HG02973 (cell line): ENCODE measurements around the gene FIGNL1.

ENCODE experiments used
- ATAC-seq: cut with Tn5 transposase; IDR thresholded peaks from one replicate; pipeline ENCODE4 v1.9.1; 2021; ENCODE audit warnings: moderate library complexity; ENCODE audit not compliant: unreplicated experiment

FIGNL1 gene

DNA sequence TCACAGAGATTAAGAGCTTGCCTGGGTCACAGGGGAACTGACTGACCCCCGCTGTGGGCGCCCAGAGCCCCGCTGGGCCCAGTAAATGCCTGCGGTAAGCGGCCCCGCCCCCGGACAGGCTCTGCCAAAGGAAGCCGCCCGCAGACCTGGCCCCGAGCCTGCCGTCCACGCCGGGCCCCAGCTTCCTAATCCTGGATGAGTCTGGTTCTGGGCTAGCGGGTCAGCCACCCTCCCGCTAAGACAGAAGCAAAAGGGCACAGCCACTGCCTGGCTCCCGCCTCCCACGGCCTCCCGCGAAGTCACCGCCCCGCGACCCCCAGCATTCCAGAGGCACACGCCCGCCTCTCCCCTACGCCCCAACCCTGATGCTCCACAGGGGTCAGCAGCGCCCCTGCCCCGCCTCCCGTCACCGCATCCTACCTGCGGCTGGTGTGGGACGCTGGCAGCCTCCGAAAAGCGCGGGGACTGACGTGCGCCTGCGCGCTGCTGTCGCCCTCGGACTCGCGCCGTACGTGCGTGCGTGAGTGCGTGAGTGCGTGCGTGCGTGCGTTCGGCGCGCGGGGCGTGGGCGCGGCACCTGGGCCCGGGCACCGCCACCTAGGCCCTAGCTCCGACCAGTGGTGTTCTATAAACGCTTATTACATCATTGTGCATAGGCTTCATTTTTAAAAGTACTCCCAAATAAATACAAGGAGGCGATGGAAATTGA lies at the start of gene FIGNL1:
FIGNL1 (minus strand) TSS at position 470 of the 709 bp plus-strand sequence. CDS start 3,063 bp downstream, outside the sequence.
- ATAC-seq, result peak; percentile 73

DNA sequence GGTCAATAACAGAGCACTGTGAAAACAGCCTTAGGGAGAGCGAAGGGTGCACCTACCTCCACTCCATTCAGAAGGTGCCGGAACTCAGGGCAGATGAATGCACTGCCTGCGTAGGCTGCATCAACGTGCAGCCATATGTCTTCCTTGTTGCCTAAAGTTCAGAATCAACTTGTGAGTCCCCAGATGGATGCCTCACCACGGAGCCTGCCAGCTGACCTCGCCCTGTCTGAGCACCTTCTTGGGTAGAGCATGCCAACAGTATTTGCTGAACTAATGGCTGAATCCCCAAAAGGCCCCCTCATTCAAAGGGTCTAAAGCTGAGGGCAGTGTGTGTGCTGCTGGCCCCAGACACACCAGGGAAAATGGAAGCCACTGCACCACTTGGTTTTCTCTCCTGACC lies 48.9 kb upstream of the FIGNL1 start:
- no peak for ATAC-seq

DNA sequence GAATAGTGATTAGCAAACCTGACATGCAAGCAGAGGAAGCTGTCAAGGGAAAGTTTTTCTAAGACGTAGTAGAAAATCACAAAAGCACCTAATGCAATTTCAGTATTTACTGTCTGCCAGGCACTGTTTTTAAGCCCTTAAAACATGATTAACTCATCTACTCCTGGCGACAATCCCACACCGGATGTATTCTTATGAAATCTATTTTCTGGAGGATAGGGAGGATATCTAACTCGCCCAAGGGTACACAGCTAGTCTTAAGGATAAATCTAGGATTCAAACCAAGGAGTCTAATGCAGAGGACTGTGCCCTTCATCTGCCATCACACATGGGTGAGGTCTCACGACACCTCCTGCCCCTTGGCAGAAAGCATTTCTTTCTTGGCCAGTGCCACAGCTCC lies 47.8 kb upstream of the FIGNL1 start:
- no peak for ATAC-seq

- no peak for ATAC-seq
Observed at GRCh38 chr7:50497068-50497642, 47.0 kb upstream of the FIGNL1 start.

DNA sequence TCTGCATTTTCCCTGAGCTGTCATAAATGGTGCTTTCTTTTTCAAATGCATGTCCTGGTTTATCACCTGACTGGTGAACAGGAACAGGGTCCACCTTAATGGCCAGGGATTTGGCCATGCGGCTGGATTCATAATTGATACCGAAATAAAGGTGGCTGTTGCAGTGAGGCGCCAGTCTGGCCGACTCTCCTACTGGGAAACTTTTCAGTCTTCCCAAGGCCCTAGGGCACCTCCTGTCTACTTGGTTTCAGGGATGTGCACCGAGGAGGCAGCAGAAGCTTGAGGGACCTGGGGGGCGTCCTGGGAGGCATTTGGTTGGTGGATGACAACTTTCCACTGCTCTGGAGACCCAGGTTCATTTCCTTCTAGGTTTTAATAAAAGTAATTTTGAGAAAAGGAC lies 46.4 kb upstream of the FIGNL1 start:
- ATAC-seq, result no peak

GRCh38 chr7:50495746-50496145 lies 45.6 kb upstream of the FIGNL1 start:
- ATAC-seq, result no peak

DNA sequence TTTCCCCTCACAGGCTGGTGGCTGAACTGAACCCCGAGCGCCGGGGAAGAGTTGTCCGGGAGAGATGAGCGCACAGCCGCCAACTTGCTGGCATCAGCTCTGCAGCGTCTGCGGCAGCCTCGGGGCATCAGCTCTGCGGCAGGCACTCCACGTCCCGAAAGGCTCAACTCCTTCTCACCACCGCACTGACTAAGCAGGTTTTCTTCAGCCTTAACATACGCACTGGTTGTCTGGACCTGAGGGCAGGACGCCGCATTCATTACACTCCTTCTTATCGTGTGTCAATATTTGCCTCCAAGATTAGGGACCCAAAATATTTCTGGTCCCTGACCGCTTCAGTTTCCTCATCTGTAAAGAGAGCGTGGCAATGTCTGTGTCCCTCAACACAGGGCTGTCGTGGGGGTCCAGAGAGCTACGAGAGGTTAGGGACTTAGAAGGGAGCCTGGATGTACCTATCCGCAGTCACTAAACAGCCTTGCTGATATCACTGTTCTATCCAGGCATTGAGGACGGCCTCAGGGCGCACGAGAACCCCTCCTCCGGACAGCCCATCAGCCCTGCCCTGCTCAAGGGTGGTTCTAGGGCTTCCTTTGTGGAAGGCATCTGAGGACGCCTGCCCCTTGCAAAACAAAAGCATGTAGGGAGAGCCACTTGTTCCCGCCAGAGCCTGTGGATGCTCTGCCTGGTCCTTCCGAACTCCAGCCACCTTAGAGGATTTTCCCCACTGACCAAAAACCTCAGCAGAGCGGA lies 42.8 kb upstream of the FIGNL1 start:
- no peak for ATAC-seq

- ATAC-seq, result no peak
Observed at GRCh38 chr7:50491943-50492342, 41.8 kb upstream of the FIGNL1 start.

DNA sequence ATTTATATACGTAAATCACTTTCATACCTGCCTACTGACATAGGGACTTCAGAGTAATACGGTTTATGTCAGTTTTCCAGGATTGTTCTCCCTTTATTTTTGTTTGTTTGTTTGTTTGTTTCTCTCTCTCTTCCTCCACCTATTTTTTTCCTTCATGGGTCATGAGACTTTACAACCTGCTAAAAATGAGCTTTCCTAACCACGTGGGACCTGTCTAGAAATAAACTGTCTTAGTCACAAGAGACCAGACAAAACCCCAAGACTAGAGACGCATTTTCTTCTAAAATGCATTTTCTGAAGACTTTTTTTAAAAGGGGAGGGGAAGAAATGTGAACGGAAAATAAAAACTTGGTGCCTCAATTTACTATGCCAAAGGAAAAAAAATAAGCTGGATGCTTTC lies 41.1 kb upstream of the FIGNL1 start:
- no peak for ATAC-seq

GRCh38 chr7:50488379-50488778 lies 38.2 kb upstream of the FIGNL1 start:
- ATAC-seq, result no peak

GRCh38 chr7:50486512-50486911 lies 36.4 kb upstream of the FIGNL1 start:
- ATAC-seq, result no peak

GRCh38 chr7:50481867-50482266 lies 31.7 kb upstream of the FIGNL1 start:
- ATAC-seq, result no peak

DNA sequence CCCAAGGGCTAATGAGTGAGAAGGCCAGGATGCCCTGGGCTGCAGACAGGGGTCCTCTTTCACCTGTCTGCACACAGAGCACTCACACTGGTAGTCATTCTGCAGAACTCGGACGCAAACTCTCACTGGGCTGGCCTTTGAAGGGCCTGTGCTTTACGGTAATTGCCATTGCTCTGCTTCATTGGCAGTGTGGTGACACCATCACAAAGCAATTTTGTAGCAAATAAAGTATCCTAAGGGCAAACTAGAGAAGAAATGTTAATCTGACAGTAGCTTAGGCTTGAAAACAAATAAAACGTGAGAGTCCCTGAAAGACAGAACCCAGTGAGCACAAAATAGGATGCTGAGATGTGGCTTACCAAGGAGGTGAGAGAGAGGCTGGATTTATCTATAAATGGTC lies 30.6 kb upstream of the FIGNL1 start:
- ATAC-seq, result no peak

- ATAC-seq, result no peak
Observed at GRCh38 chr7:50479743-50480517, 29.8 kb upstream of the FIGNL1 start.

DNA sequence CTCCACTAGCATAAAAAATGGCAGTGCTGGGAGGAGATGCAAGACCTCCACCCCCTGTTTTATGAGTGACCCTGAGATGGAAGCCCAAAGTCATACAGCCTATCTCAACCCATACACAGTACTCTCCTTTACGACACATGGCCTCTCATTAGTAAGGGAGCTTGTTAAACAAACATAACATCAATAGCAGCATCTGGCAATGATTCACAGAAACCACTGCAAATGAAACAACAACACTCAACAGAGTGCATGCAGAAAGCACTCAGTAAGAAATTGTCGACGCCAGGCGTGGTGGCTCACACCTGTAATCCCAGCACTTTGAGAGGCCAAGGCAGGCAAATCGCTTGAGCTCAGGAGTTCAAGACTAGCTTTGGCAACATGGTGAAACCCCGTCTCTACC lies 27.5 kb upstream of the FIGNL1 start:
- no peak for ATAC-seq

DNA sequence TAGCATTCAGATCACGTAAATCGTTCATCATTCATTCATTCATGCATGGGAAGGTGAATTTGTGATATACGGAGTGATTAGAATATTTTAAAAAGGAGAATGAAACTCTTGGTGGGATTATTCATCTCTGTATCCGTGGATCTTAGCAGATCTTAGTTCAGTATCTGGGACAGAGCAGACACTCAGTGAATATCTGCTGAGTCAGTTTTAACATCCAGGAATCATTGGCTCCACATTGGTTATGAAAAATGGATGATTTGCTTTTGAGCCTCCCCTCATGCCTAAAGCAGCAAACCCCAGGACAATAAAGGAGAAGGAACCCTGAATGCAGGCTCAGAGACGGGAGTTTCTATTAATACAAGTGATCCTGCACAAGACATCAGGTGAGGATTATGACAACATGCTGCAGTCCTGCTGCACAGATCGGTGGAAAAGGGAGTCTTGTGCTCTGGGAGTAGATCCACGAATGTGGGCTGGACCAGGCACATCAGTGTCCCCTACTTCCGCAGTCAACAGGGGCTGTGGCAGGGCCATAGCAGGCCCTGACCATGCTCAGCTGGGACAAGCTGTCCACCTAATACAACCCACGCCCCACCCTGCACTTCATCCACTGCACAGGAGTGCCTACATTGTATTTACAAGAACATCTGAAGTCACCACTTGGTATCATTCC lies 26.9 kb upstream of the FIGNL1 start:
- ATAC-seq, result no peak

GRCh38 chr7:50475340-50475739 lies 25.2 kb upstream of the FIGNL1 start:
- no peak for ATAC-seq

GRCh38 chr7:50474382-50475160 lies 24.4 kb upstream of the FIGNL1 start:
- ATAC-seq, result no peak

- no peak for ATAC-seq
Observed at GRCh38 chr7:50473531-50473930, 23.4 kb upstream of the FIGNL1 start.

DNA sequence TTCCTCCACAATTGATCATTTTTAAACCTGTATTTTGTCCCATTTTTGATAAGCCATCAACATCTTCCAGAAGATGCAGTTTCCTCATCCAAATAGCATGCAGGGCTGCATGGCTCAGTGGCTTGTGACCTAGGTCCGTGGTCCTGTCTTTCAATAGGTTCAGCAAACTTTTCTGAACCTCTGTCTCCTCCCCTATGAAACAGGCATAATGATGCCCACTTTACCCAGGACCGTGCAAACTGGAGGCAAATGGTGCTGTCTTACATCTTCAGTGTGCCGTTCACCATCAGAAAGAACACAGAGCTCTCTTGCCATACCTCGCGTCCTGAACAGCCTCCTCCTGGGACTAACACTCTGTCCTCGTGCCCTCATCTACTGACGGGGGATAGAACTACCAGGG lies 22.3 kb upstream of the FIGNL1 start:
- ATAC-seq, result no peak
